ENCODE measurements around the gene PPP1R18. TPM values are rescaled to one million over a fixed set of nuclear protein-coding genes. Genes with fewer than 3 reads are reported as not detected.

Gene PPP1R18
- total and polyA plus RNA-seq, 9 of the 15 experiments (the other 6 are each of a cell fraction or from before 2014, with no cell fraction given) = 12.0 to 99.2 (median 42.6) TPM

DNA sequence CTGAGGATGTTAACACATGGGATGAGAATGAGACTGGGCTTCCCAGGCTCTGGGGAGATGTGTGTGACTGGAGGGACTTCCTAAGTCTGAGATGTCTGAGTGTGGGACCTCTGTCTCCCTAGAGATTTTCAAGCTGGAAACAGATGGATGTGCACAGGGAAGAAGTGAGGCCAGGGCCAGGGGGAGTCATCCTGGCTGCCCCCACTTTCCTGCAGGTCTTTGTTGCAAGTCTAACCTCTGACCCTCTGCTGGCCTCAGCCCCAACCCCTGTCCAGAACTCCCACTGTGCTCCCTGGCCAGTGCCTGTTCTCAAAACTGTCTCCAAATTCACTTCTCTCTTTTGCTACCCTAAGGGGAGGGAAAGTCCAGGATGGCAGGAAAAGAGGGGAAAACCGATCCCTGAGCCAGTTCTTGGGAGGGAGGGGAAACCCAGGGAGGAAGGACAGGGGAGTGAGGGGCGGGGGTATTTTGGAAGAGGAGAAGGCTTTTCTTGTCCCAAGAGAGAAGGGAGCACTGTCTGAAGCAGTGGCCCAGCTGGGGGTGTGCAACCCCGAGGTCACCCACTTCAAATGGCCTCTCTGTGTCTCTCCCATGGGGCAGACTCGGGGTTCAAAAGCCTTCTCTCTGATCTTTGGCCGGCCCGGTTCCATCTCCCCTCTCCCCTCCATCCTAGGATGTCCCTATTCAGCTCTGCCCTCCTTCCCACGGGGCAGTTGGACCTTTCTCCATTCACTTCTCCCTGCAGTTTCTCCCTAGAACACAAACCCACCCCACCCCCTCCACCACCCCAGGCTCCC, 3.1 kb downstream of the PPP1R18 start (continued):
- TF ChIP-seq, protein P1, sequence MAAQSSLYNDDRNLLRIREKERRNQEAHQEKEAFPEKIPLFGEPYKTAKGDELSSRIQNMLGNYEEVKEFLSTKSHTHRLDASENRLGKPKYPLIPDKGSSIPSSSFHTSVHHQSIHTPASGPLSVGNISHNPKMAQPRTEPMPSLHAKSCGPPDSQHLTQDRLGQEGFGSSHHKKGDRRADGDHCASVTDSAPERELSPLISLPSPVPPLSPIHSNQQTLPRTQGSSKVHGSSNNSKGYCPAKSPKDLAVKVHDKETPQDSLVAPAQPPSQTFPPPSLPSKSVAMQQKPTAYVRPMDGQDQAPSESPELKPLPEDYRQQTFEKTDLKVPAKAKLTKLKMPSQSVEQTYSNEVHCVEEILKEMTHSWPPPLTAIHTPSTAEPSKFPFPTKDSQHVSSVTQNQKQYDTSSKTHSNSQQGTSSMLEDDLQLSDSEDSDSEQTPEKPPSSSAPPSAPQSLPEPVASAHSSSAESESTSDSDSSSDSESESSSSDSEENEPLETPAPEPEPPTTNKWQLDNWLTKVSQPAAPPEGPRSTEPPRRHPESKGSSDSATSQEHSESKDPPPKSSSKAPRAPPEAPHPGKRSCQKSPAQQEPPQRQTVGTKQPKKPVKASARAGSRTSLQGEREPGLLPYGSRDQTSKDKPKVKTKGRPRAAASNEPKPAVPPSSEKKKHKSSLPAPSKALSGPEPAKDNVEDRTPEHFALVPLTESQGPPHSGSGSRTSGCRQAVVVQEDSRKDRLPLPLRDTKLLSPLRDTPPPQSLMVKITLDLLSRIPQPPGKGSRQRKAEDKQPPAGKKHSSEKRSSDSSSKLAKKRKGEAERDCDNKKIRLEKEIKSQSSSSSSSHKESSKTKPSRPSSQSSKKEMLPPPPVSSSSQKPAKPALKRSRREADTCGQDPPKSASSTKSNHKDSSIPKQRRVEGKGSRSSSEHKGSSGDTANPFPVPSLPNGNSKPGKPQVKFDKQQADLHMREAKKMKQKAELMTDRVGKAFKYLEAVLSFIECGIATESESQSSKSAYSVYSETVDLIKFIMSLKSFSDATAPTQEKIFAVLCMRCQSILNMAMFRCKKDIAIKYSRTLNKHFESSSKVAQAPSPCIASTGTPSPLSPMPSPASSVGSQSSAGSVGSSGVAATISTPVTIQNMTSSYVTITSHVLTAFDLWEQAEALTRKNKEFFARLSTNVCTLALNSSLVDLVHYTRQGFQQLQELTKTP (IDR thresholded peaks at IDR 0.05; ENCODE audit: low read depth in 1 of 2, partially characterized antibody in 2 of 2) = peak in 1 of 2 experiments; percentile 19
- TF ChIP-seq ZNF263 (CRISPR knock-in tag; IDR thresholded peaks at IDR 0.05; ENCODE audit: borderline replicate concordance) = peak; percentile 84
- no peak for TF ChIP-seq NUFIP1 (IDR thresholded peaks at IDR 0.05; ENCODE audit: partially characterized antibody)
- no peak for TF ChIP-seq MEF2A (IDR thresholded peaks at IDR 0.05; ENCODE audit: control insufficient read depth, low read depth, low read length)
- 0 out of 2 replicates have a peak, but pooled peaks have one; percentile 13 for TF ChIP-seq ZNF232 (CRISPR knock-in tag; IDR thresholded peaks at IDR 0.05)
- no peak for TF ChIP-seq TFAM (CRISPR knock-in tag; conservative IDR thresholded peaks at IDR 0.05)
